A673 (cell line): ENCODE measurements around the gene KHNYN.

ENCODE experiments used
- EZH2 ChIP-seq: fragments of 200-600 bp; sonication (generic); IDR thresholded peaks from 2 replicates; pipeline ENCODE4 v1.6.1; 2017; ENCODE audit warnings: borderline replicate concordance, low read depth, mild to moderate bottlenecking, mixed read lengths, antibody characterized with exemption, low read length; ENCODE audit not compliant: poor library complexity, severe bottlenecking
- TF ChIP-seq, protein P1 (sequence below): fragments of 300-800, 200-600 bp; sonication (generic); conservative IDR thresholded peaks from 2 replicates; pipeline ENCODE4 v1.5.1; 2017; ENCODE audit warnings: low read depth, mild to moderate bottlenecking, antibody characterized with exemption, low read length, moderate library complexity, mixed read lengths

DNA sequence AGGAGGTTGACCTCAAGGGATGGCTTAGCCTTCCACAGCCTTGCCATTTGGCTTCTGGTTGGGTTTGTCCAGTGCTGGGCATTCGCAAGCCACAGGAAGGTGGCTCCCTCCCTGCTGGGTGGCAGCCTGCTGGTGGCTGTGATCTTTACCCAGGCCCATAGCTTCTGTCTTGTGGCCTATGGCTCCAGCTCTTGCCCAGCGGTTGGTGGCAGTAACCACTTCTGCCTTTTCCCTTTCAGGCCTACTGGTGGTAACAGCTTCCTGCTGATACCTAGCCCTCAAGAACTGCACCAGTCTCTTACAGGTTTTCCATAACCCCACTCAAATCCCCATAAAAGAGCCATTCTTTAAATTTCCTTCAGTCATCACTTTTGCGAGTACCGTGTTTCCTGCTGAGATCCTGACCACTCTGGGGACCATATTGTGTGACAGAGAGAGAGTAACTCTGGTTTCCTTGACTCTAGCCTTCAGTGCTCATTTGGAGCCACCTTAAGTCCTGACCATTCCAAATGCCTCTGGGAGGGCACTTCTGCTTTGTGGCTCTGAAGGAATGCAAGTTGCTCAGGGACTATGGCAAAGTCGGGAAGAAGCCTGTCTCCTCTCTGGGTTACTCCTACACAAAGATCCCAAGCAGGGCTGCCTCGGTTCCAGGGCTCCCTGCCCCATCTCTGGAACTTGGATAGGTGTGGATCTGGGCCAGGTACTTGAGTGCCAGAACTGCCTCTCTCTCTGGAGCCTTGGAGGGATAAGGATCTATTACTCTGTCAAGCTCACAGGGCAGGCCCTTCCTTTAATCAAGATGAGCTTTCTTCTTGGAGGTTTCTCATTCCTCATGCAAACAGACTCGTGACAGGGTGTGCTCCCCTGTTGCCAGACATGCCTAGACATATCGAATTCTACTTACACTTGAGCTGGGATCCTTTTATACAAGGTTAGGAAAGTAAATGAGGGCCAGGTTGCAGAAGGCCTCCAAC, 33.9 kb upstream of the KHNYN start:
- TF ChIP-seq, protein P1, sequence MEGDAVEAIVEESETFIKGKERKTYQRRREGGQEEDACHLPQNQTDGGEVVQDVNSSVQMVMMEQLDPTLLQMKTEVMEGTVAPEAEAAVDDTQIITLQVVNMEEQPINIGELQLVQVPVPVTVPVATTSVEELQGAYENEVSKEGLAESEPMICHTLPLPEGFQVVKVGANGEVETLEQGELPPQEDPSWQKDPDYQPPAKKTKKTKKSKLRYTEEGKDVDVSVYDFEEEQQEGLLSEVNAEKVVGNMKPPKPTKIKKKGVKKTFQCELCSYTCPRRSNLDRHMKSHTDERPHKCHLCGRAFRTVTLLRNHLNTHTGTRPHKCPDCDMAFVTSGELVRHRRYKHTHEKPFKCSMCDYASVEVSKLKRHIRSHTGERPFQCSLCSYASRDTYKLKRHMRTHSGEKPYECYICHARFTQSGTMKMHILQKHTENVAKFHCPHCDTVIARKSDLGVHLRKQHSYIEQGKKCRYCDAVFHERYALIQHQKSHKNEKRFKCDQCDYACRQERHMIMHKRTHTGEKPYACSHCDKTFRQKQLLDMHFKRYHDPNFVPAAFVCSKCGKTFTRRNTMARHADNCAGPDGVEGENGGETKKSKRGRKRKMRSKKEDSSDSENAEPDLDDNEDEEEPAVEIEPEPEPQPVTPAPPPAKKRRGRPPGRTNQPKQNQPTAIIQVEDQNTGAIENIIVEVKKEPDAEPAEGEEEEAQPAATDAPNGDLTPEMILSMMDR = no peak
- TF ChIP-seq EZH2 = no peak
